Activated T-cell treated with anti-CD3 and anti-CD28 coated beads for 24 hours (primary cell): ENCODE measurements around the gene THEM5.

Experiments used
- DNase-seq: peaks from one replicate; pipeline ENCODE4 v3.0.0-alpha.2; 2020; ENCODE audit warnings: low read depth

The THEM5 gene

GRCh38 chr1:151800830-151801229 is 52.7 kb downstream of the THEM5 start:
- DNase-seq = no peak

DNA sequence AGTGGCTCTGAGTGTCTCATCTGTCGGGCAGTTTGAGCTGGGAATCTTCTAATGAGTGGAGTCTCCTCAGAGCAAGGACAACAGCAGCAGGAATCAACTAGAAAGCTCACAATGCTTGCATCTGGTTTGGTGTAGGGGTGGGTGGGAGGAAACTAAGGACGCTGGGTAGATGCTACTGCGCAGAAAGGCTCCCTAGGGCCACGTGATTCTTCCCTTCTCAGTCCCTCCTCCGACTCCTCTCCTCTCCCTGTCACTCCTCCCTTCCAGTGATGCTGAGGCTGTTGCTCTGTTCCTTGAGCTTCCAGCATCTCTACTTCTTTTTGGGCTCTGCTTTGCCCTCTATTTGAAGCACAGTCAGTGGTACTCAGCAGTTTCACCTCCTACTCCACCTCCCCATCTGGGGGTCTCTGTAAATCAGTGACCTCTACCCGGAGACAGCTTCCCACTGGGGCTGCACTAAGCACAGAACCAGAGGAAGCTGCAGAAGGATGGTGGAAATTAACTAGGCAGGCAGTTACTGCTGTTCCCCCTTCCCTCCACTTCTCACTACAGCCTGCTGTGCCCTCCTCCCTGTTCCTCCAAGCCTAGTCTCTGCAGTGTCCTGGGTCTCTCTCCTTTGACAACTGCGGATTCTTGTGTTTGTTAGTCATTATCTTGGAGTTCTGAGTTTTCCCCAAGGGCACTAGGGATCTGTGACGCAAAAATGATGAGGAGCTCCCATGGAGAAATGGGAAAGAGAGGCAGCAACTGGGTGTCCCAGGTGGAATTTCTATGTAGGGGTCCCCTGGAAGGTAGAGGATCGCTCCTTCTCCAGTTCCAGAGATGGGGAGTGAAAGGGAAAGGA is 54.1 kb downstream of the THEM5 start:
- no peak for DNase-seq

DNA sequence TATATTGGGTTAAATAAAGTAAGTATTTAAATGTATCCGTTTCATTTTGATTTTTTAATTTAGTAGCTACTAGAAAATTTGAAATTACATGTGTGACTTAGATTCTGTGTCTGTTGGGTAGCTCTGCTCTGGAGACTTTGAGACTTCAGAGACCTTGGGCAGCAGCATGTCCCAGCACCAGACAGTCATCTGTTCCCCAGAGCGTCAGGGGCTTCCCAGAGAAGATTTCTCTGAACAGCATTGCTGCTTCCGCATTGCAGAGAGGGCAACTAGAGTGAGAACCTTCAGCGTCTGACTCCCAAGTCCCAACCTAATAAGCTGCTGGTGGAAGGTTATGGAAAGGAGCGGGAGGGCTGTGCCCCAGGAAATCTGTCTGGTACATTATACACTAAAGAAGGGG is 54.9 kb downstream of the THEM5 start:
- no peak for DNase-seq
